GM10847 (cell line): ENCODE data around the gene TCFL5.

Source experiments
- POLR2A ChIP-seq: IDR thresholded peaks from 2 replicates; pipeline ENCODE4 v1.6.1; 2011; ENCODE audit not compliant: insufficient read length; ENCODE audit errors: extremely low read depth

The TCFL5 gene

GRCh38 chr20:62827311-62828038, 34.1 kb downstream of the TCFL5 start:
- no peak for TF ChIP-seq POLR2A

GRCh38 chr20:62826646-62827310, 34.8 kb downstream of the TCFL5 start:
- no peak for TF ChIP-seq POLR2A

- TF ChIP-seq POLR2A, result no peak
These were observed 35.5 kb downstream of the TCFL5 start for GRCh38 chr20:62825986-62826645.

GRCh38 chr20:62825333-62825985, 36.2 kb downstream of the TCFL5 start:
- TF ChIP-seq POLR2A, result no peak

- TF ChIP-seq POLR2A, result no peak
These were observed 36.9 kb downstream of the TCFL5 start for GRCh38 chr20:62824476-62825332.

- no peak for TF ChIP-seq POLR2A
These were observed 37.7 kb downstream of the TCFL5 start for GRCh38 chr20:62823688-62824475.

- no peak for TF ChIP-seq POLR2A
These were observed 38.6 kb downstream of the TCFL5 start for GRCh38 chr20:62822788-62823651.

- no peak for TF ChIP-seq POLR2A
These were observed 39.3 kb downstream of the TCFL5 start for GRCh38 chr20:62822239-62822787.

- TF ChIP-seq POLR2A, result no peak
These were observed 39.9 kb downstream of the TCFL5 start for GRCh38 chr20:62821726-62822210.

GRCh38 chr20:62820962-62821725, 40.5 kb downstream of the TCFL5 start:
- TF ChIP-seq POLR2A, result no peak

- no peak for TF ChIP-seq POLR2A
These were observed 41.2 kb downstream of the TCFL5 start for GRCh38 chr20:62820208-62820961.
